K562 (cell line): ENCODE measurements around the gene IFNGR2. TPM values are rescaled to one million over a fixed set of nuclear protein-coding genes. Genes with fewer than 3 reads are reported as not detected.

Experiments
- ATAC-seq: fragments of 200-7000 bp; cut with Tn5 transposase; 3 replicates; pipeline ENCODE4 v1.9.1; 2020; ENCODE audit warnings: moderate library complexity
- BruUV-seq: library from RNA; stranded (reverse); fragments of 400-500 nt; replicated peaks from 2 replicates; lab custom pipeline; 2021; lab: Mats Ljungman, UMichigan
- CTCF ChIA-PET: fragments of 300-600 bp; formaldehyde crosslinking; extraction: SDS; loops from one replicate; lab custom pipeline; 2021; ENCODE audit warnings: low intra/inter-chr PET ratio; lab: Yijun Ruan, JAX
- POLR2A ChIA-PET: fragments of 300-600, 350-650 bp; sonication (Branson Sonifier 250); formaldehyde crosslinking; extraction: SDS; loops from one replicate; lab custom pipeline; 2021; ENCODE audit warnings: antibody characterized with exemption, inconsistent platforms; lab: Yijun Ruan, JAX
- DNase-seq, 4 experiments: peaks; one replicate each; pipeline versions ENCODE4 v3.0.0 to v3.0.0-alpha.2; 2011 to 2018; ENCODE audit warnings: low spot score in 3 of 4, mixed read lengths in 3 of 4; ENCODE audit errors: extremely low read depth in 1 of 4
- FAIRE-seq: peaks from 2 replicates; lab custom pipeline; 2011; peaks lifted over from hg19 to GRCh38; lab: Jason Lieb, UNC
- H2AFZ ChIP-seq: 2 replicates; pipeline ENCODE4 v1.6.0; 2011; ENCODE audit warnings: low read depth, low read length, control low read depth, inconsistent platforms
- H3K27ac ChIP-seq: fragments of 200-600 bp; 3 replicates; pipeline ENCODE4 v1.8.0; 2011; ENCODE audit warnings: low read depth, mild to moderate bottlenecking, control low read depth, inconsistent platforms, low read length, moderate library complexity, mixed read lengths; ENCODE audit errors: extremely low read depth
- H3K27me3 ChIP-seq, 2 experiments: fragments of 300-600 bp in 1 of 2; 2 replicates in 1 of 2; 3 replicates in 1 of 2; pipeline versions ENCODE4 v1.6.0 to v1.8.0; 2011; ENCODE audit warnings: inconsistent platforms in 2 of 2, low read length in 2 of 2, mild to moderate bottlenecking in 1 of 2, mixed read lengths in 1 of 2, moderate library complexity in 1 of 2; ENCODE audit not compliant: control insufficient read depth in 2 of 2, insufficient read depth in 2 of 2
- H3K36me3 ChIP-seq: fragments of 300-600 bp; 3 replicates; pipeline ENCODE4 v1.8.0; 2011; ENCODE audit warnings: mild to moderate bottlenecking, low read length, inconsistent platforms; ENCODE audit not compliant: control insufficient read depth, insufficient read depth
- H3K4me1 ChIP-seq, 2 experiments: fragments of 200-600 bp in 1 of 2; replicated peaks in 1 of 2; 2 replicates in 1 of 2; 3 replicates in 1 of 2; pipeline versions ENCODE4 v1.5.1 to v1.8.0; 2011; ENCODE audit warnings: inconsistent platforms in 2 of 2, low read length in 2 of 2, mild to moderate bottlenecking in 1 of 2, mixed read lengths in 1 of 2, moderate library complexity in 1 of 2; ENCODE audit not compliant: control insufficient read depth in 2 of 2, insufficient read depth in 2 of 2
- H3K4me2 ChIP-seq: 2 replicates; pipeline ENCODE4 v1.6.1; 2011; ENCODE audit warnings: low read length, control low read depth, inconsistent platforms, mixed read lengths; ENCODE audit not compliant: insufficient read depth
- H3K4me3 ChIP-seq: fragments of 200-600 bp; sonication (generic), shearing (Covaris generic); 2 replicates; pipeline ENCODE4 v1.5.1; 2016; ENCODE audit warnings: control low read depth, inconsistent platforms
- H3K79me2 ChIP-seq: fragments of 200-600 bp; 3 replicates; pipeline ENCODE4 v1.8.0; 2011; ENCODE audit warnings: low read length, inconsistent platforms; ENCODE audit not compliant: control insufficient read depth, insufficient read depth
- H3K9ac ChIP-seq, 2 experiments: 2 replicates each; pipeline versions ENCODE4 v1.6.0 to v1.6.1; 2011; ENCODE audit warnings: low read depth in 2 of 2, low read length in 2 of 2, control low read depth in 1 of 2, inconsistent platforms in 1 of 2, mild to moderate bottlenecking in 1 of 2, mixed read lengths in 1 of 2; ENCODE audit not compliant: insufficient read depth in 1 of 2
- H3K9me1 ChIP-seq: one replicate; pipeline ENCODE4 v1.6.0; 2011; ENCODE audit warnings: inconsistent platforms, mild to moderate bottlenecking, low read length, moderate library complexity; ENCODE audit not compliant: control insufficient read depth, insufficient read depth
- H3K9me3 ChIP-seq: replicated peaks from 2 replicates; pipeline ENCODE4 v1.5.1; 2011; ENCODE audit warnings: low read depth, low read length, inconsistent platforms; ENCODE audit not compliant: control insufficient read depth, insufficient read depth
- H4K20me1 ChIP-seq: replicated peaks from 2 replicates; pipeline ENCODE4 v1.6.1; 2011; ENCODE audit warnings: low read length, inconsistent platforms, mixed read lengths; ENCODE audit not compliant: control insufficient read depth, insufficient read depth
- CAMTA2 ChIP-seq: fragments of 250-450 bp; sonication (Bioruptor Pico); conservative IDR thresholded peaks from 2 replicates; pipeline ENCODE4 v1.5.1; 2022
- CLOCK ChIP-seq: fragments of 250-450 bp; sonication (Bioruptor Pico); IDR thresholded peaks from 2 replicates; pipeline ENCODE4 v1.4.0; 2020; ENCODE audit warnings: mild to moderate bottlenecking, moderate library complexity, borderline replicate concordance
- DLX4 ChIP-seq: fragments of 250-450 bp; sonication (Bioruptor Pico); IDR thresholded peaks from 2 replicates; pipeline ENCODE4 v1.6.1; 2021; ENCODE audit warnings: mild to moderate bottlenecking
- GATA2 ChIP-seq: sonication (generic); formaldehyde crosslinking; IDR thresholded peaks from 2 replicates; pipeline ENCODE4 v1.4.0; 2020; ENCODE audit warnings: mild to moderate bottlenecking, missing genetic modification reagents
- GTF2B ChIP-seq: IDR thresholded peaks from 2 replicates; pipeline ENCODE4 v1.6.1; 2011; ENCODE audit not compliant: insufficient read length; ENCODE audit errors: extremely low read depth
- KAT7 ChIP-seq: sonication (generic); formaldehyde crosslinking; IDR thresholded peaks from 2 replicates; pipeline ENCODE4 v1.8.0; 2022; ENCODE audit warnings: missing genetic modification reagents, mild to moderate bottlenecking, borderline replicate concordance
- MIER1 ChIP-seq: fragments of 450-650 bp; IDR thresholded peaks from 2 replicates; pipeline ENCODE4 v1.6.1; 2016; ENCODE audit warnings: antibody characterized with exemption, mild to moderate bottlenecking, low read depth
- PML ChIP-seq: IDR thresholded peaks from 2 replicates; pipeline ENCODE4 v1.6.1; 2012; ENCODE audit warnings: low read length, inconsistent platforms
- SMARCA5 ChIP-seq: fragments of 450-650 bp; IDR thresholded peaks from 2 replicates; pipeline ENCODE4 v1.6.1; 2016
- SNRNP70 ChIP-seq: fragments of 200-400 bp; formaldehyde crosslinking; optimal IDR thresholded peaks from 2 replicates; pipeline ENCODE3; 2017; ENCODE audit warnings: low read depth, low read length
- ZNF239 ChIP-seq: fragments of 250-450 bp; sonication (Bioruptor Pico); IDR thresholded peaks from 2 replicates; pipeline ENCODE4 v1.4.0; 2020; ENCODE audit warnings: mild to moderate bottlenecking
- ZSCAN32 ChIP-seq: fragments of 450-650 bp; formaldehyde crosslinking; IDR thresholded peaks from 2 replicates; pipeline ENCODE4 v1.4.0; 2020; ENCODE audit warnings: mild to moderate bottlenecking, moderate library complexity
- WGBS: fragments of 100-300 bp; shearing (Covaris generic); methylation state at CpG from one replicate; pipeline ENCODE4 v1.1.6; 2016; ENCODE audit warnings: low coverage, mixed read lengths; ENCODE audit not compliant: insufficient coverage; ENCODE audit errors: missing lambda C conversion rate; 5-methylcytosine and 5-hydroxymethylcytosine counted together
- in situ Hi-C: fragments of 300-500 bp; cut with MboI; formaldehyde crosslinking; loops from 4 replicates; pipeline ENCODE4 v1.15.0; 2018; ENCODE audit warnings: inconsistent platforms, mixed read lengths
- intact Hi-C: fragments of 100-400 bp; cut with micrococcal nuclease; formaldehyde crosslinking; loops from 2 replicates; pipeline ENCODE4 v1.14.2; 2022
- polyA plus RNA-seq, 8 experiments: library from polyadenylated mRNA; depleted of rRNA in 4 of 8; stranded (reverse) in 5 of 8; unstranded in 3 of 8; fragments of >200 nt; fragmentation: Nextera tagmentation in 2 of 8; fragmentation: Illumina TruSeq in 1 of 8; extraction: Ambion mirVana in 2 of 8; extraction: Trizol in 1 of 8; gene quantifications; 2 replicates each; pipeline versions ENCODE4 v1.2.1 to v1.2.3, GENCODE V29; 2011 to 2014; ENCODE audit warnings: inconsistent platforms in 1 of 8, missing spikeins in 1 of 8
- total RNA-seq, 7 experiments: library from RNA; depleted of rRNA in 6 of 7; stranded (reverse); fragments of >200 nt in 6 of 7; fragmentation: Illumina TruSeq in 2 of 7; extraction: Trizol in 2 of 7; gene quantifications; 2 replicates each; pipeline versions ENCODE4 v1.2.1 to v1.2.3, GENCODE V29; 2011 to 2021; ENCODE audit warnings: low replicate concordance in 1 of 7

The IFNGR2 gene
- total and polyA plus RNA-seq, 9 of the 15 experiments (the other 6 are each of a cell fraction or from before 2014, with no cell fraction given) = 6.7 to 58.0 (median 28.5) TPM

- TF ChIP-seq MIER1 = no peak
Observed at GRCh38 chr21:33458861-33459260, 55.6 kb downstream of the IFNGR2 start (continued).

GRCh38 chr21:33461538-33462250 is 58.5 kb downstream of the IFNGR2 start:
- BruUV-seq = no TSS peak
- FAIRE-seq (no peak), ATAC-seq (no peak)
- WGBS = 88% methylated on average over 5 of the region's 5 CpGs
- Histone ChIP-seq H3K9ac (no peak overlapping the region), H3K4me2 (no peak overlapping the region), H3K79me2 (no peaks in the 10 kb centered on the region), H3K4me3 (no peak overlapping the region)
- intact Hi-C loops = no loop called here
- TF ChIP-seq SNRNP70 (no peak), SMARCA5 (no peak), DLX4 (CRISPR knock-in tag) (no peak), GATA2 (no peak), GTF2B (no peak), CLOCK (CRISPR knock-in tag) (no peak), CAMTA2 (CRISPR knock-in tag) (no peak), ZSCAN32 (no peak), KAT7 (CRISPR knock-in tag) (no peak), PML (no peak), ZNF239 (CRISPR knock-in tag) (no peak)
- TF ChIP-seq, all 486 proteins: peak for 0
- H3K27me3 ChIP-seq = no peaks in the 10 kb centered on the region
- no peak for DNase-seq
- no peak overlapping the region for H3K27ac ChIP-seq
- in situ Hi-C loops = no loop called here
- H4K20me1 ChIP-seq = no peaks in the 10 kb centered on the region
- no peaks in the 10 kb centered on the region for H3K9me3 ChIP-seq
- ChIA-PET CTCF (no interaction called here), POLR2A (interaction anchor here (0.6 to 1.9 kb wide), 8 partner anchors 10 to 141 kb away, joined by 3 to 6 read pairs (median 4); partner anchors contain the start of gene TMEM50B)
- H3K4me1 ChIP-seq = no peaks in the 10 kb centered on the region
- H3K9me1 ChIP-seq = no peaks in the 10 kb centered on the region
- peaks cover 48% of the 10 kb centered on the region; the same call in 1 of the 3 replicates for H3K36me3 ChIP-seq
- H2AFZ ChIP-seq = no peak overlapping the region
